ENCODE measurements around the gene WDR5B.
A peak's percentile ranks its signal among the peaks of the same experiment; 100 is the strongest.

Gene WDR5B

DNA sequence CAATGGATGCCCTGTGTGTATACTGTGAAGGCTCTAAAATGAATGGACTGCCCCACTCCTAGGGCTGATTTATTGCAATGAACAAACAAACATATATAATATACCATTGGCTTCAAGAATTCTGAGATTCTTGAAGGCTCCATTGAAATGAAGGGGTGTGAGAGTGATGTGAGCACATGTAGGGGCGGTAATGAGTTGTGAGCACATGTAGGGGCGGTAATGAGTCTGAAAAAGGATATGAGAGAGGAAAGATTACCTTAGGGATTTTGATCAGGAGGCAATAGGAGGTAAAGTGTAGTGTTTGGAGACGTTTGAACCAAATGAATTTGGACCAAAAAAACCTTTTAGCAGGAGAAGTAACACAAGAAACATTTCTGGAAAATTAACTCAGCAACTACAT lies 28.2 kb downstream of the WDR5B start:
- H3K36me3 ChIP-seq, result no peaks in the 10 kb centered on the region
- H3K4me3 ChIP-seq (ENCODE audit: low read depth, low read length), result no peak overlapping the region

DNA sequence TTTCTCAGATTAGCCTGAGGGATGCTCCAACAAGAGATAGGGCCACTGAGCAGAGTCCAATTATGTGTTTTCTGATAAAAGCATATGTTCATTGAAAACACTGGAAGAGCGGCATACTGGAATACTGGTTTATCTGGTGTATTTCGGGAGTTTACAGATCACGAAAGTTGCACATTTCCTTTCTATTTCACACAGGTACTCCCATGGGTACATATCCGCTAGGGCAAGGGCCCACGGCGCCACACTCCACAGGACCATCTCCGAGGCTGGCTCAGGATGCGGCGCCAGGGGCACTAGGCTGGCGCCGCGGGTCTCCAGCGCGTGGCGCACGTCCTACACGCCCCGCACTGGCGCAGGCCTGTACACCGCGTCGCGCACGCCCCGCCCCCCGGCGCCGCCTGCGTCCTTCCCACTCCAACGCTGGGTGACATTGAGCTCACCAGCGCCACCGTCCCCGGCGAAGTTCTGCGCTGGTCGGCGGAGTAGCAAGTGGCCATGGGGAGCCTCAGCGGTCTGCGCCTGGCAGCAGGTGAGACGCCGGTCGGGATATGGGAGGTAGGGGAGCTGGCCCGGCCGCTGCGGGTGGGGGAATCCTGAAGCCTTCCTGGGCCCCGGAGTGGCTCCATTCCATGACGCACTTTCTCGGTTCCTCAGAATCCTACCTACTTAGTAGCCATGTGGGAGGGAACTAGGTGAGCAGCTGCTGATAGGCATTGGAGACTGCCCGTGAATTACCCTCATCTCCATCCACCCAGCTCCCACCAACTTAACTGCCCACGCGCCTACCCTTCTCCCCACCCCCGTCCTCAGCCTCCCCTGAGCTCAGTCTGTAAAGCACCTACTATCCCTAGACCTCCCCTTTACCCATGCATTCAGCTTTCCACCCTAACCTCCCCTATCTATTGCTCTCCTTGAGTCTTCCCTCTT lies 31.8 kb downstream of the WDR5B start, which contains the start of gene FAM162A:
Gene FAM162A, plus strand, starts transcription at position 412 of the 927 bp plus-strand sequence. Its CDS starts 84 bp downstream, at position 496.
- Histone ChIP-seq H3K36me3 (no peaks in the 10 kb centered on the region), H3K27me3 (no peaks in the 10 kb centered on the region), H3K4me3 (ENCODE audit: low read depth, low read length) (peak within 1 kb of the TSS; percentile 96), H3K9me3 (no peaks in the 10 kb centered on the region), H3K4me1 (no peaks in the 10 kb centered on the region)
- DNase-seq, result peak; percentile 98
- TF ChIP-seq, protein P1, sequence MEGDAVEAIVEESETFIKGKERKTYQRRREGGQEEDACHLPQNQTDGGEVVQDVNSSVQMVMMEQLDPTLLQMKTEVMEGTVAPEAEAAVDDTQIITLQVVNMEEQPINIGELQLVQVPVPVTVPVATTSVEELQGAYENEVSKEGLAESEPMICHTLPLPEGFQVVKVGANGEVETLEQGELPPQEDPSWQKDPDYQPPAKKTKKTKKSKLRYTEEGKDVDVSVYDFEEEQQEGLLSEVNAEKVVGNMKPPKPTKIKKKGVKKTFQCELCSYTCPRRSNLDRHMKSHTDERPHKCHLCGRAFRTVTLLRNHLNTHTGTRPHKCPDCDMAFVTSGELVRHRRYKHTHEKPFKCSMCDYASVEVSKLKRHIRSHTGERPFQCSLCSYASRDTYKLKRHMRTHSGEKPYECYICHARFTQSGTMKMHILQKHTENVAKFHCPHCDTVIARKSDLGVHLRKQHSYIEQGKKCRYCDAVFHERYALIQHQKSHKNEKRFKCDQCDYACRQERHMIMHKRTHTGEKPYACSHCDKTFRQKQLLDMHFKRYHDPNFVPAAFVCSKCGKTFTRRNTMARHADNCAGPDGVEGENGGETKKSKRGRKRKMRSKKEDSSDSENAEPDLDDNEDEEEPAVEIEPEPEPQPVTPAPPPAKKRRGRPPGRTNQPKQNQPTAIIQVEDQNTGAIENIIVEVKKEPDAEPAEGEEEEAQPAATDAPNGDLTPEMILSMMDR (IDR thresholded peaks at IDR 0.05; ENCODE audit: low read depth, low read length), result peak; percentile 60

More for the DNA sequence above, 28.2 kb downstream of the WDR5B start:
- H3K9me3 ChIP-seq, result no peaks in the 10 kb centered on the region
- DNase-seq, result no peak
- TF ChIP-seq, protein P1 (IDR thresholded peaks at IDR 0.05; ENCODE audit: low read depth, low read length), result no peak
- no peaks in the 10 kb centered on the region for H3K4me1 ChIP-seq
- H3K27me3 ChIP-seq, result no peaks in the 10 kb centered on the region

DNA sequence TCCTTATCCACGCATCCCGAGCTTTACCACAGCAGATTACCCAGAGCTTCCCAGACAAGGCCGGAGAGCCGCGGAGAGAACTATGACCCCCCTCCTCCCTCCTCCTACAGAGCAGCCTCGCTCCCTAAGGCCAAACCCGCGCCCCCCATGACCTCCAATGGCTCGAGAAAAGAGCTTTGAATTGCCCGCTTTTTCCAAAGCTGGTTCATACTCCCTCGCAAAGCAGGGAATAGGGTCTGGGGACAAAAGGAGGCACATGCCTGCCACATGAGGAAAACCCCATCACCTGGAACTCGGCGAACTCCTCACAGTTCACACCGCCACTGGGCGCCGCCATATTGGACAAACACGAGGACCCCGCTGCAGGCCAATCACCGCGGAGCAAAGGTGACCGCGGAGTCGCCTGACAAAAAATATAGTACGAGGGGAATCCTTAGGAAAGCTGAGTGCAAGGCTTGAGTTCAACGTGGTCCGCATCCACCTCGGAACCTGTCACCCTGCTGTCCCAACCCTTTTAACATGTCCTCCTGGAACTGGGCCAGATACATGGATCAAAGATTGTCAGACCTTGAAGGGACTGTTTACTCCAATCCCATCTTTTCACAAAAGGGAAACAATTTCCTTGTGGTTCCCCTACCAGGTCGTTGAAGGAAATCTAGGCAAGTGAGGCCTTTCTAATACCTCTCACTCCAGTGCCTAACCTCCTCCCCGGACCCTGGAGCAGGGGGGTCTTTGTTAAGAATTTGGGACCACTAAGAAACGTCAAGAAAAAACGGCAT lies 32.8 kb downstream of the WDR5B start, which contains the start of gene MIX23:
Gene MIX23, minus strand, starts transcription at position 344 of the 779 bp plus-strand sequence. Its CDS starts 7 bp downstream, at position 337.
- Histone ChIP-seq H3K9me3 (no peaks in the 10 kb centered on the region), H3K4me1 (no peaks in the 10 kb centered on the region), H3K27me3 (no peaks in the 10 kb centered on the region), H3K4me3 (ENCODE audit: low read depth, low read length) (peak within 1 kb of the TSS; percentile 96), H3K36me3 (0 out of 2 replicates have a peak, but pooled peaks cover 4% of the 10 kb centered on the region)
- peak; percentile 91 for DNase-seq
- TF ChIP-seq, protein P1 (IDR thresholded peaks at IDR 0.05; ENCODE audit: low read depth, low read length), result no peak

DNA sequence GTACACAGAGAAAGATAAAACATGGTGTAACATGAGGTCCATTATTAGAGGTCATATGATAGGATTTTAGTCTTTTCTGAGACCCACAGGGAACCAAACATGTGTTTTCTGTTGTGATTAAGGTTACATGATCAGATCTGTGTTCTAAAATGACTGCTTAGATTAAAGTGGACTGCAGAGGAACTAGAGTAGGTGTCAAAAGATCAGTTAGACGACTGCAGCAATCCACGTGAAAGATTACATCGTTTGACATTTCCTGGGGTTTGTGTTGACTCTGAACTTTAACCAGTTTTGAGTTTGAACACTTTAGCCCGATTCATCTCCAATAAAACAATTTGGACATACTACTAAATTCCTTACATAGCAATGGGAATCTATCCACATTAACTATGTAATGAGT lies 37.9 kb downstream of the WDR5B start:
- Histone ChIP-seq H3K27me3 (no peaks in the 10 kb centered on the region), H3K4me3 (ENCODE audit: low read depth, low read length) (no peak overlapping the region), H3K4me1 (no peaks in the 10 kb centered on the region), H3K9me3 (no peaks in the 10 kb centered on the region), H3K36me3 (peaks cover 4% of the 10 kb centered on the region; the same call in 1 of the 2 replicates)
- DNase-seq, result no peak
- TF ChIP-seq, protein P1 (IDR thresholded peaks at IDR 0.05; ENCODE audit: low read depth, low read length), result no peak

DNA sequence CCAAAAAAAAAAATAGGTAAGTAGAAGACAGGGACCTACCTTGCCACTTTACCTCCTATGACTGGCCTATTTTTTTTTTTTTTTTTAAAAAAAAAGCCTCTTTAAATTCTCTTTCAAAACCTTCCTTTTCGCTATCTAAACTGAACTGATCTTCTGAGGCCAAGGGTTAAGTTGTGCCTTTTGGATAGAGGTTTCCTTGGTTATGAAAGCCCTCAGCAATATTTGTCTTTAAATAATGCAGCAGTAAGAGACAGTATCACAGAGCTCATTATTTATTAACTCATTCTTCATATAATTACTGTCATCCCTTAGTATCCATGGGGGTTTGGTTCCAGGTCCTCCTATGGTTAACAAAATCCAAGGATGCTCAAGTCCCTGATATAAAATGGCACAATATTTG lies 41.8 kb downstream of the WDR5B start:
- no peaks in the 10 kb centered on the region for H3K9me3 ChIP-seq
- H3K36me3 ChIP-seq, result peaks cover 21% of the 10 kb centered on the region
- no peak for DNase-seq
- H3K27me3 ChIP-seq, result no peaks in the 10 kb centered on the region
- no peak overlapping the region for H3K4me3 ChIP-seq (ENCODE audit: low read depth, low read length)
- H3K4me1 ChIP-seq, result no peaks in the 10 kb centered on the region
- TF ChIP-seq, protein P1 (IDR thresholded peaks at IDR 0.05; ENCODE audit: low read depth, low read length), result no peak
